Small intestine (tissue), 7 donors: ENCODE results near the gene STARD13. TPM values are rescaled to one million over a fixed set of nuclear protein-coding genes. Genes with fewer than 3 reads are reported as not detected.

Experiments used
- DNase-seq, 2 donors: peaks; one replicate each; pipeline versions ENCODE4 v3.0.0 to v3.0.0-alpha.2; 2013
- FAIRE-seq: peaks from 2 replicates; lab custom pipeline; 2012; peaks lifted over from hg19 to GRCh38; lab: Jason Lieb, UNC
- H3K27ac ChIP-seq, 3 donors: one replicate each; pipeline ENCODE4 v1.5.1; 2013; ENCODE audit warnings: low read length in 2 of 3, mild to moderate bottlenecking in 2 of 3, control low read depth in 1 of 3, inconsistent platforms in 1 of 3, low read depth in 1 of 3, moderate library complexity in 1 of 3
- H3K27me3 ChIP-seq, 3 donors: one replicate each; pipeline ENCODE4 v1.6.1; 2013; ENCODE audit warnings: low read length in 3 of 3, inconsistent platforms in 1 of 3; ENCODE audit not compliant: control insufficient read depth in 3 of 3, insufficient read depth in 3 of 3
- H3K36me3 ChIP-seq, 3 donors: one replicate each; pipeline ENCODE4 v1.6.1; 2013; ENCODE audit warnings: low read length in 3 of 3, inconsistent platforms in 1 of 3, low read depth in 1 of 3, mild to moderate bottlenecking in 1 of 3, moderate library complexity in 1 of 3; ENCODE audit not compliant: control insufficient read depth in 3 of 3, insufficient read depth in 2 of 3
- H3K4me1 ChIP-seq, 3 donors: one replicate each; pipeline ENCODE4 v1.6.1; 2013; ENCODE audit warnings: low read length in 2 of 3, inconsistent platforms in 1 of 3, low read depth in 1 of 3, mild to moderate bottlenecking in 1 of 3, moderate library complexity in 1 of 3; ENCODE audit not compliant: control insufficient read depth in 3 of 3, insufficient read depth in 2 of 3
- H3K4me3 ChIP-seq, 3 donors: one replicate each; pipeline ENCODE4 v1.5.1; 2013; ENCODE audit warnings: low read length in 3 of 3, control low read depth in 1 of 3, inconsistent platforms in 1 of 3, low read depth in 1 of 3, mild to moderate bottlenecking in 1 of 3, moderate library complexity in 1 of 3
- H3K9me3 ChIP-seq, 2 donors: one replicate each; pipeline ENCODE4 v1.6.1; 2013; ENCODE audit warnings: low read depth in 1 of 2, low read length in 1 of 2; ENCODE audit not compliant: control insufficient read depth in 2 of 2, insufficient read depth in 1 of 2
- WGBS, 3 donors: extraction: QIAGEN DNeasy Blood & Tissue Kit; methylation state at CpG; one replicate each; pipeline ENCODE4 v1.1.7; 2013; 5-methylcytosine and 5-hydroxymethylcytosine counted together
- polyA plus RNA-seq, 4 donors: library from polyadenylated mRNA; stranded (reverse) in 3 of 4; unstranded in 1 of 4; fragments of 200-250 nt in 3 of 4; fragments of 120-200 nt in 1 of 4; gene quantifications; one replicate each; pipeline versions ENCODE4 v1.2.1 to v1.2.3, GENCODE V29; 2013
- donor health status: healthy with polysubstance abuse.
- donor health status: control.
- donor health status: control.
- donor health status: Bipolar disorder and iron deficiency.
- donor health status: healthy.

Gene STARD13
- polyA plus RNA-seq, 4 donors, result 2.2 to 15.3 (median 5.0) TPM

DNA sequence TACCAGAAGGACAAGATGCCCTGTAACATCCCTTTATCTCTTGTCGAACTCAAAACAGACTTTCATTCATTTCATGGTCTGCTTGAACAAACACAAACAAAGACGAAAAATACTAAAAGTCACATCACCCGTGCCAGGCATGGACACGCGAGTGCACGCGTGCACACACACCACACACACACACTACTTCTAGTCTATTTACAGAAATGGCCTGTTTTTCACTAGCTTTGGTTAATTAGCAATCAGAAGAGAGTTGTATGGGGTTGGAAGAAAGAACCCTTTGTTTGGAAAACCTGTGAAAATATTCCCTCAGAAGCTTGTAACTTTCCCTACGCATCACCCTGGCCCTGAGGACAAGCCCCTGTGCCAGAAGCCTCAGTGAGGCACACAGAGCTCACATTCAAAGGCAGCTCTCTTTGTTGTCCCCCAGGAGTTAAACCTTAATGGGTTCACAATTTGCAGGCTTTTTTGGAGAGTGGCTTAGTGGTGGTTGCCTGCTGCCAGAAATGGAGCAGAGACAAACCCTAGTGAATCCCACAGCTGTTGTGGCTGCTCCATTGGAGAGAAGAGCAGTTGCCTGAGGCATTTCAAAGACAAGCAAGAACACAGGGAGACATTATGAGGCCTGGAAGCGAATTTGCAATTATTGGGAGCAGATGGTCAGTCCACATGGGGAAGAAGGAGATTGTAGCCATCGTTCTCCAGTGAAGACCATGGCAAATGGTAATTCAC, 55.9 kb downstream of the STARD13 start:
- DNase-seq, result no peak
- Histone ChIP-seq H3K9me3 (peaks cover 0 to 6% of the 10 kb centered on the region in 2 donors), H3K4me1 (peaks cover 0 to 13% (median 8%) of the 10 kb centered on the region in 3 donors), H3K4me3 (no peak overlapping the region), H3K27me3 (no peaks in the 10 kb centered on the region), H3K36me3 (peaks cover 0 to 11% (median 0%) of the 10 kb centered on the region in 3 donors), H3K27ac (peak overlapping the region in 1 of 3 donors; percentile 32)
- FAIRE-seq, result no peak
- WGBS, 3 donors, result 75 to 88% (median 87%) methylated on average over 10 of the region's 10 CpGs

DNA sequence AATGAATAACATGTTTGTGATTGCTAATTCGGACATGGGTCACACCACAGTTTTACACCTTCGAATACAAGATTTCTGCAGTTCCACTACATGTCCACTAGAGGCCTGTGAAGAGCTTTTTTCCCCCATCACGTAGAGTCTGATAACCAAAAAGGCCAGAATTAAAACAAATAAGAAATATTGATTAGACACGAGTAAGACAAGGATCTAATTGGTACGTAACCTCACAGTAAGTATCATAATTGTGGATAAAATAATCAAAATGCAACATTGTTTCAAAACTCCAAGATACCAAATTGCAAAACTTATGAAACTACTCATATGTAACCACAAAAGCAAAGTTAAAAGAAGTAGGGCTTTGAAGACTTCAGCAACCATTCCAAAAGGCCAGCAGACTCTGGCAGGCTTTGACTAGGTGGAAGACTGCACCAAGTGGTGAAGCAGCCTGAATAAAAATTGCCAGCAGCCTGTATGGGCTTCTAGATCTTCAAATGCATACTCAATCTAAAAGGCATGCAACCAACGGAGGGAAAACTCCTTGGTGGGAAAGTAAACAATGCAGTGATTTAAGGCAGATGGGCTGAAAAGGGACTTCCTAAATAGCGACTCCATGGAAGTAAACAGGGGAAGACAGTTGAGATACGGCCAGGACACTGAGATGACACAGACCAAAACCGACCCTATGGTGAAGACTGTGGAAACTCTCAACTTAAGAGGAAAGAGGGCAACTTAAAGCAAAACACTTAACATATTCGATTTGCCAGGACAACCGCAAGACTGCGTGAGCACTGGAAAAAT, 56.7 kb downstream of the STARD13 start:
- H3K27ac ChIP-seq, result peak overlapping the region in 1 of 3 donors; percentile 32
- peak; percentile 58 to 59 for DNase-seq
- 40 to 49% (median 48%) methylated on average over 12 of the region's 12 CpGs for WGBS, 3 donors
- peaks cover 0 to 12% of the 10 kb centered on the region in 2 donors for H3K9me3 ChIP-seq
- no peaks in the 10 kb centered on the region for H3K27me3 ChIP-seq
- peaks cover 0 to 11% (median 0%) of the 10 kb centered on the region in 3 donors for H3K36me3 ChIP-seq
- no peak for FAIRE-seq
- peaks cover 0 to 13% (median 8%) of the 10 kb centered on the region in 3 donors for H3K4me1 ChIP-seq
- H3K4me3 ChIP-seq, result no peak overlapping the region

DNA sequence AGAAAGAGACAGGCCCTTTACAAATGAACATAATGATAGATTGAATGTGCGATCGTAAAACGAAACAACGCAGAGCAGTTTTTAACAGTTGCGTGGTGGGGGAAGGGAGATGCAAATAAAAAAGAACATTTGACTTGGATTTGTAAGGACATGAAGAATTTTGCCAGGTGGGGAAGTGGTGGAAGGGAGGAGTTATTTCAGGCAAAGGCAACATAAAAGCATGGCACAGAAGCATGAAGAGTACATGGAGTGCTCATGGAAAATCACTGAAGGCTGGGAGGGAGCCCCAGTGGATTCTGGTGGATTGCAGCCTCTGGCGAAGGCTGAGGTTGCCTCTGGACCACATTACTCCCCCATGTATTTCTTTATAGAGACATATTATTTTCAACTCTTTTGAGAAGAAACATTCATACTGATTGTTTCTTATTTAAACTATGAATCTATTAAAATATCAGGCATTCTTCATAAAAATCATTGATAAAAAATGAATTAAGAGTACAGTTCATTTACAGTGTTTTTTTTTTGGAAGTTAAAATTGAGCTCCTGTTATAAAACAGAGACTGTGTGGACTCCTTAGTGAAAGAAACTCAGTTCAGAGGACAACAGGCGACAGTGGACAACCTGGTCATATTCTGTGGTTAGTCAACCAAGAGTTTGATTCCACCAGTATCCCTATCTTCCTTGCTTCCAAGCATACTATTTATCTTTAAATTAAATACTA, 57.5 kb downstream of the STARD13 start:
- Histone ChIP-seq H3K4me1 (peaks cover 0 to 13% (median 8%) of the 10 kb centered on the region in 3 donors), H3K9me3 (peaks cover 0 to 7% of the 10 kb centered on the region in 2 donors), H3K27me3 (no peaks in the 10 kb centered on the region), H3K27ac (no peak overlapping the region), H3K4me3 (no peak overlapping the region), H3K36me3 (peaks cover 0 to 5% (median 0%) of the 10 kb centered on the region in 3 donors)
- 91 to 97% (median 93%) methylated on average over 7 of the region's 7 CpGs for WGBS, 3 donors
- DNase-seq (no peak), FAIRE-seq (no peak)

DNA sequence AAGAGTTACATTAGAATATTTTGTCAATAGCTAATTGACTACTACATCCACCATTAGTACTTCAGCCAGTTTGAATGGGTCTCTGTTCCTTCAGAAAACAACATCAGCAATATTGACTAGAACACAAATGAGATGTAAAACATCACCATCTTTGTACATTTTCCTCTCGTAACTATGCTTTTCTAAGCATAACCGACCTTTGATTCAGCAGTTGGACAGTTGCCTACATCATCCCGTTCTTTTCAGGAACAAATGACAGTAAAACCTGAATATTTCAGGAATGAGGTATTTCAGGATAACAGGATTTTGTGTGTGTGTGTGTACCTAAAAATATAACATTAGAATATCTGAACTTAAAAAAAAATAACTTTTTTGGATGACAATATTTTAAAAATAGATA, 60.9 kb downstream of the STARD13 start:
- peaks cover 0 to 8% (median 3%) of the 10 kb centered on the region in 3 donors for H3K4me1 ChIP-seq
- H3K9me3 ChIP-seq, result peaks cover 0 to 7% of the 10 kb centered on the region in 2 donors
- no peak for DNase-seq
- H3K27me3 ChIP-seq, result no peaks in the 10 kb centered on the region
- H3K36me3 ChIP-seq, result no peaks in the 10 kb centered on the region
- WGBS, 3 donors, result 86 to 95% (median 87%) methylated on average over 3 of the region's 3 CpGs
- no peak overlapping the region for H3K4me3 ChIP-seq
- no peak overlapping the region for H3K27ac ChIP-seq
- no peak for FAIRE-seq

DNA sequence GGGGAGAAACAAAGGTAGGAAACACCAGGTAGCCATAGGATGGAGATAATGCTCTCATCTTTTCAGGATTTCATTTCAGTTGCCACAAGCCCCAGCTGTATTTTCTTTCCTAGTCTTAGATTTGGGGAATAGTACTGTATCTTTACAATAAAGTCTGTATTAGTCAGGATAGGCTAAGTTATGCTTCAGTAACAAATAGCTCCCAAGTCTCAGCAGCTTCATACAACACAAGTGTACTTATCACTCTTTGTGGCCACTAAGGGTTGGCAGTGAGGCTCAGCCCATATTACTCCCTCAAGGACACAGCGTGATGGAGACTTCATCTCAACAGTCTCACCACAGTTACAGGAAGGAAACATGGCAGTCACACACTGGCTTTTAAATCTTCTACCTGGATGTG, 61.4 kb downstream of the STARD13 start:
- no peak for DNase-seq
- H3K4me3 ChIP-seq, result no peak overlapping the region
- WGBS, 3 donors, result 95 to 100% (median 97%) methylated on average over 1 of the region's 1 CpG
- no peaks in the 10 kb centered on the region for H3K27me3 ChIP-seq
- no peak for FAIRE-seq
- H3K27ac ChIP-seq, result no peak overlapping the region
- H3K4me1 ChIP-seq, result peaks cover 0 to 5% (median 0%) of the 10 kb centered on the region in 3 donors
- H3K36me3 ChIP-seq, result peaks cover 0 to 1% (median 0%) of the 10 kb centered on the region in 3 donors
- peaks cover 0 to 7% of the 10 kb centered on the region in 2 donors for H3K9me3 ChIP-seq

DNA sequence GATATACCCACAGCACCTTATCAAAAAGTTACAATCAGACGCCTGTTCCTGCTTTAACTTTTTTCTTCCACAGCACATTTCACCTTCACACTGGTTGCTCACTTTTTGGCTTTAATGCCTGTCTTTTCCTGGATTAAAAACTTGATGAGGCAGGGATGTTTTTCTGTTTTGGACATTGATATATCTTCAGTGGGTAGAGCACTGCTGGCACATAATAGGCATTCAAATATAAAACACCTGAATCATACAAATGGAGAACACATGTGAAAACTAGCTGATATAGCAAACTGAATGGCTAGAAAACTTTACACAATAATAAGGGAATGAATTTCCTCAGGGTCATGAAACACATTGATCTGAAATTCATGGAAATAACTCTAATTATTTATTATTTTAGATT, 65.6 kb downstream of the STARD13 start:
- WGBS, 3 donors, result 82 to 93% (median 87%) methylated on average over 1 of the region's 1 CpG
- H3K27ac ChIP-seq, result no peak overlapping the region
- H3K27me3 ChIP-seq, result no peaks in the 10 kb centered on the region
- peaks cover 0 to 7% of the 10 kb centered on the region in 2 donors for H3K9me3 ChIP-seq
- H3K4me1 ChIP-seq, result peaks cover 0 to 16% (median 7%) of the 10 kb centered on the region in 3 donors
- DNase-seq, result no peak
- H3K4me3 ChIP-seq, result no peak overlapping the region
- FAIRE-seq, result no peak
- peaks cover 0 to 4% (median 0%) of the 10 kb centered on the region in 3 donors for H3K36me3 ChIP-seq

DNA sequence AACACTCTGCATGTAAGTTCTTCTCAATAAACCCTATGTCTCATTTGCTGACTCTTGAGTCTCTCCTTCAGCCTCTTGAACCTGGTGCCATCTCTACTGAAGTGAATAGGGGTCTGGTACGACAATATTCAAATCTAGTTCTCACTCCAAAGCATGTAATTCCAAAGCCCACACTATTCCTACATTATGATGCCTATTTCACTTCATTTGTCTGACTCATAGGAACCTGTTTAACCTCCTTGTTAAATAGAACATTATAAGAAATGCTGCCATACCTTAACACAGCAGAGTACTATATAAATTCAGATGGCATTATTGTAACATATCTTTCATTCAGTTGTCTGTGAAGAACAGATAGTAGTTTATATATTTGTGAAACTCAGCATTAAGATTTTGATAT, 67.1 kb downstream of the STARD13 start:
- peaks cover 0 to 19% (median 7%) of the 10 kb centered on the region in 3 donors for H3K4me1 ChIP-seq
- DNase-seq, result no peak
- H3K27ac ChIP-seq, result peak overlapping the region in 2 of 3 donors; percentile 46 to 72
- WGBS, 3 donors, result 83 to 92% (median 89%) methylated on average over 1 of the region's 1 CpG
- FAIRE-seq, result no peak
- peaks cover 0 to 4% (median 0%) of the 10 kb centered on the region in 3 donors for H3K36me3 ChIP-seq
- no peaks in the 10 kb centered on the region for H3K9me3 ChIP-seq
- H3K27me3 ChIP-seq, result no peaks in the 10 kb centered on the region
- no peak overlapping the region for H3K4me3 ChIP-seq

DNA sequence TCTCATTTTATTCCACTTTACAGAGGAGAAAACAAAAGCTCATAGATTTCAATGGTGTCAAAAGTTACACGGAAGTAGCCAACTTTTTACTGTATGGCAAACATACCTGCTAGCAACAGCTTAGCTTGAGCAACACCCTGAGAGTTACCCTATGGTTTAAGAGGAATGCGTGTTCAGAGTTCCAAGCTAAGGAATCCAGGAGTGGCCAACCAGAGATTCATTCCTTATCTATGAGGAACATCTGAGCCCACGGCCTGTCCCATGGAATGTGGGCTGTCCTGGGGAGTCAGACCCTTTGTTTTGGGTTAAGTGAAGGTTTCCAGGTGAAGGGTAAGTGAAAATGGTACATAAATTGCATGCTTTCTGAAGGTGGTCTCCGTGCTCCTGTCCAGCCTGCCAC, 67.5 kb downstream of the STARD13 start:
- Histone ChIP-seq H3K27me3 (no peaks in the 10 kb centered on the region), H3K4me1 (peaks cover 0 to 19% (median 7%) of the 10 kb centered on the region in 3 donors), H3K27ac (peak overlapping the region in 2 of 3 donors; percentile 46 to 72), H3K36me3 (peaks cover 0 to 4% (median 0%) of the 10 kb centered on the region in 3 donors), H3K9me3 (no peaks in the 10 kb centered on the region), H3K4me3 (no peak overlapping the region)
- FAIRE-seq (no peak), DNase-seq (peak; percentile 48 to 79)
- 51 to 68% (median 61%) methylated on average over 4 of the region's 4 CpGs for WGBS, 3 donors
